SK-N-SH (cell line): ENCODE measurements around the gene BRD1. TPM values are rescaled to one million over a fixed set of nuclear protein-coding genes. Genes with fewer than 3 reads are reported as not detected.

Experiments used
- CTCF ChIA-PET: fragments of 300-600, 350-600 bp; formaldehyde crosslinking; extraction: SDS; loops from one replicate; lab custom pipeline; 2021; lab: Yijun Ruan, JAX
- POLR2A ChIA-PET: fragments of 350-600 bp; sonication (Branson Sonifier 250); formaldehyde crosslinking; extraction: SDS; loops from one replicate; lab custom pipeline; 2020; ENCODE audit warnings: antibody characterized with exemption, inconsistent platforms; lab: Yijun Ruan, JAX
- DNase-seq: peaks from one replicate; pipeline ENCODE4 v3.0.0; 2012
- H2AFZ ChIP-seq: fragments of 200-600 bp; sonication (generic); 2 replicates; pipeline ENCODE4 v1.8.1; 2016; ENCODE audit warnings: antibody characterized with exemption, mild to moderate bottlenecking, low read depth
- H3F3A ChIP-seq: fragments of 200-600 bp; sonication (generic); replicated peaks from 2 replicates; pipeline ENCODE3; 2016; ENCODE audit warnings: antibody characterized with exemption, mild to moderate bottlenecking; ENCODE audit not compliant: insufficient read depth
- H3K27ac ChIP-seq, 2 experiments: fragments of 200-500 bp in 1 of 2; fragments of 200-600 bp in 1 of 2; sonication (Bioruptor generic) in 1 of 2; sonication (generic), shearing (Covaris generic) in 1 of 2; 2 replicates each; pipeline versions ENCODE4 v1.5.1 to v1.6.1; 2014 to 2016; ENCODE audit warnings: low read depth in 2 of 2, inconsistent platforms in 1 of 2, low read length in 1 of 2, mild to moderate bottlenecking in 1 of 2, mixed read lengths in 1 of 2
- H3K27me3 ChIP-seq: fragments of 200-600 bp; sonication (generic), shearing (Covaris generic); 2 replicates; pipeline ENCODE4 v1.6.1; 2016; ENCODE audit warnings: mixed run types; ENCODE audit not compliant: insufficient read depth
- H3K36me3 ChIP-seq, 2 experiments: fragments of 200-500 bp in 1 of 2; fragments of 200-600 bp in 1 of 2; sonication (Bioruptor generic) in 1 of 2; sonication (generic) in 1 of 2; replicated peaks in 1 of 2; 2 replicates each; pipeline versions ENCODE3 to v1.5.1; 2014 to 2016; ENCODE audit warnings: low read length in 1 of 2, mild to moderate bottlenecking in 1 of 2; ENCODE audit not compliant: insufficient read depth in 2 of 2, control insufficient read depth in 1 of 2
- H3K4me1 ChIP-seq, 2 experiments: fragments of 200-500 bp in 1 of 2; fragments of 200-600 bp in 1 of 2; sonication (Bioruptor generic) in 1 of 2; sonication (generic), shearing (Covaris generic) in 1 of 2; 2 replicates each; pipeline versions ENCODE4 v1.5.1 to v1.6.1; 2014 to 2016; ENCODE audit warnings: low read depth in 1 of 2, low read length in 1 of 2, mixed run types in 1 of 2; ENCODE audit not compliant: insufficient read depth in 2 of 2, control insufficient read depth in 1 of 2
- H3K4me2 ChIP-seq: fragments of 200-600 bp; sonication (generic), shearing (Covaris generic); 2 replicates; pipeline ENCODE4 v1.6.1; 2017; ENCODE audit warnings: mixed run types
- H3K4me3 ChIP-seq, 2 experiments: fragments of 200-500 bp in 1 of 2; fragments of 200-600 bp in 1 of 2; sonication (Bioruptor generic) in 1 of 2; sonication (generic), shearing (Covaris generic) in 1 of 2; 2 replicates each; pipeline versions ENCODE4 v1.5.1 to v1.8.1; 2014 to 2016; ENCODE audit warnings: low read depth in 2 of 2, inconsistent platforms in 1 of 2, low read length in 1 of 2, mild to moderate bottlenecking in 1 of 2, mixed read lengths in 1 of 2, moderate library complexity in 1 of 2
- H3K79me2 ChIP-seq: fragments of 200-600 bp; sonication (generic); 2 replicates; pipeline ENCODE4 v1.8.1; 2017; ENCODE audit warnings: mild to moderate bottlenecking; ENCODE audit not compliant: insufficient read depth
- H3K9ac ChIP-seq: fragments of 200-600 bp; sonication (generic); 2 replicates; pipeline ENCODE4 v1.6.1; 2017; ENCODE audit warnings: mixed run types
- H3K9me2 ChIP-seq: fragments of 200-600 bp; sonication (generic); 2 replicates; pipeline ENCODE4 v1.6.1; 2017; ENCODE audit warnings: mixed run types
- H3K9me3 ChIP-seq: fragments of 200-600 bp; sonication (generic); 2 replicates; pipeline ENCODE4 v1.6.1; 2017; ENCODE audit warnings: mixed run types, mild to moderate bottlenecking, moderate library complexity
- H4K20me1 ChIP-seq: fragments of 200-600 bp; sonication (generic); 2 replicates; pipeline ENCODE4 v1.6.1; 2017; ENCODE audit warnings: mild to moderate bottlenecking, mixed run types; ENCODE audit not compliant: insufficient read depth
- FOXJ3 ChIP-seq: sonication (generic); formaldehyde crosslinking; IDR thresholded peaks from 2 replicates; pipeline ENCODE4 v1.5.1; 2020; ENCODE audit warnings: mild to moderate bottlenecking, missing genetic modification reagents
- FOXM1 ChIP-seq: IDR thresholded peaks from 2 replicates; pipeline ENCODE4 v1.4.0; 2012; ENCODE audit warnings: low read depth, mild to moderate bottlenecking
- NFIC ChIP-seq: IDR thresholded peaks from 2 replicates; pipeline ENCODE4 v1.4.0; 2012; ENCODE audit warnings: borderline replicate concordance
- NRF1 ChIP-seq: IDR thresholded peaks from 2 replicates; pipeline ENCODE4 v1.6.1; 2012; ENCODE audit warnings: low read depth, mild to moderate bottlenecking, low read length
- POLR2AphosphoS5 ChIP-seq: IDR thresholded peaks from 2 replicates; pipeline ENCODE4 v1.6.1; 2012; ENCODE audit warnings: low read depth, low read length
- RCOR1 ChIP-seq: fragments of 150-350 bp; IDR thresholded peaks from 2 replicates; pipeline ENCODE4 v1.6.1; 2017; ENCODE audit warnings: antibody characterized with exemption, low read length
- RFX5 ChIP-seq: IDR thresholded peaks from 2 replicates; pipeline ENCODE4 v1.6.1; 2012; ENCODE audit warnings: mild to moderate bottlenecking, improper control_type of control experiment, low read length
- RXRA ChIP-seq: IDR thresholded peaks from 2 replicates; pipeline ENCODE4 v1.4.0; 2012; ENCODE audit warnings: low read depth, mild to moderate bottlenecking, borderline replicate concordance
- YY1 ChIP-seq: IDR thresholded peaks from 2 replicates; pipeline ENCODE4 v1.4.0; 2012; ENCODE audit warnings: low read depth, mild to moderate bottlenecking
- WGBS: methylation state at CpG from one replicate; pipeline ENCODE4 v1.1.6; 2017; ENCODE audit warnings: low lambda C conversion rate; 5-methylcytosine and 5-hydroxymethylcytosine counted together
- polyA plus RNA-seq, 3 experiments: library from polyadenylated mRNA; depleted of rRNA; stranded (reverse); fragments of >200 nt; gene quantifications; 2 replicates each; pipeline ENCODE4 v1.2.3, GENCODE V29; 2012
- TF ChIP-seq, protein P1 (sequence below): IDR thresholded peaks from 2 replicates; pipeline ENCODE4 v1.4.0; 2012; ENCODE audit warnings: low read depth
- TF ChIP-seq, protein P2 (sequence below): fragments of 200-600 bp; sonication (generic); IDR thresholded peaks from 2 replicates; pipeline ENCODE4 v1.6.1; 2017; ENCODE audit warnings: antibody characterized with exemption, mild to moderate bottlenecking, moderate library complexity
- TF ChIP-seq, protein P3 (sequence below): fragments of 150-350 bp; IDR thresholded peaks from 2 replicates; pipeline ENCODE4 v1.6.1; 2017; ENCODE audit warnings: antibody characterized with exemption, low read length, low read depth, borderline replicate concordance
- TF ChIP-seq, protein P4 (sequence below): fragments of 150-350 bp; IDR thresholded peaks from 2 replicates; pipeline ENCODE4 v1.6.1; 2016; ENCODE audit warnings: mild to moderate bottlenecking, low read depth, low read length

BRD1 gene
- polyA plus RNA-seq, 1 of the 3 experiments (the other 2 are of a cell fraction): 10.3 TPM

DNA sequence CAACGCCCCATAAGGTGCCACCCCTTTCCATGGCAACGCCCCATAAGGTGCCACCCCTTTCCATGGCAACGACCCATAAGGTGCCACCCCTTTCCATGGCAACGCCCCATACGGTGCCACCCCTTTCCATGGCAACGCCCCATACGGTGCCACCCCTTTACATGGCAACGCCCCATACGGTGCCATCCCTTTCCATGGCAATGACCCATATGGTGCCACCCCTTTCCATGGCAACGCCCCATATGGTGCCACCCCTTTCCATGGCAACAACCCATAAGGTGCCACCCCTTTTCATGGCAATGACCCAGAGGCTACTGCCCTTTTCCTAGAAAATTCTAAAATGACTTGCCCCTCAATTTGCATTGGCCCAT is 72.1 kb downstream of the BRD1 start:
- H3F3A ChIP-seq: no peaks in the 10 kb centered on the region
- no peak overlapping the region for H3K27ac ChIP-seq
- no peak overlapping the region for H2AFZ ChIP-seq
- peaks cover 0 to 28% of the 10 kb centered on the region in 2 experiments; a peak in 1 of 4 replicates for H3K4me1 ChIP-seq
- H3K36me3 ChIP-seq: no peaks in the 10 kb centered on the region
- CTCF ChIA-PET: no interaction called here
- TF ChIP-seq POLR2AphosphoS5 (no peak), RXRA (no peak), NFIC (no peak), NRF1 (no peak), YY1 (no peak), FOXJ3 (CRISPR knock-in tag) (no peak), RCOR1 (no peak), RFX5 (no peak), FOXM1 (no peak)
- TF ChIP-seq, protein P1, sequence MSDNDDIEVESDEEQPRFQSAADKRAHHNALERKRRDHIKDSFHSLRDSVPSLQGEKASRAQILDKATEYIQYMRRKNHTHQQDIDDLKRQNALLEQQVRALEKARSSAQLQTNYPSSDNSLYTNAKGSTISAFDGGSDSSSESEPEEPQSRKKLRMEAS: no peak
- TF ChIP-seq, protein P2, sequence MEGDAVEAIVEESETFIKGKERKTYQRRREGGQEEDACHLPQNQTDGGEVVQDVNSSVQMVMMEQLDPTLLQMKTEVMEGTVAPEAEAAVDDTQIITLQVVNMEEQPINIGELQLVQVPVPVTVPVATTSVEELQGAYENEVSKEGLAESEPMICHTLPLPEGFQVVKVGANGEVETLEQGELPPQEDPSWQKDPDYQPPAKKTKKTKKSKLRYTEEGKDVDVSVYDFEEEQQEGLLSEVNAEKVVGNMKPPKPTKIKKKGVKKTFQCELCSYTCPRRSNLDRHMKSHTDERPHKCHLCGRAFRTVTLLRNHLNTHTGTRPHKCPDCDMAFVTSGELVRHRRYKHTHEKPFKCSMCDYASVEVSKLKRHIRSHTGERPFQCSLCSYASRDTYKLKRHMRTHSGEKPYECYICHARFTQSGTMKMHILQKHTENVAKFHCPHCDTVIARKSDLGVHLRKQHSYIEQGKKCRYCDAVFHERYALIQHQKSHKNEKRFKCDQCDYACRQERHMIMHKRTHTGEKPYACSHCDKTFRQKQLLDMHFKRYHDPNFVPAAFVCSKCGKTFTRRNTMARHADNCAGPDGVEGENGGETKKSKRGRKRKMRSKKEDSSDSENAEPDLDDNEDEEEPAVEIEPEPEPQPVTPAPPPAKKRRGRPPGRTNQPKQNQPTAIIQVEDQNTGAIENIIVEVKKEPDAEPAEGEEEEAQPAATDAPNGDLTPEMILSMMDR: no peak
- TF ChIP-seq, protein P3, sequence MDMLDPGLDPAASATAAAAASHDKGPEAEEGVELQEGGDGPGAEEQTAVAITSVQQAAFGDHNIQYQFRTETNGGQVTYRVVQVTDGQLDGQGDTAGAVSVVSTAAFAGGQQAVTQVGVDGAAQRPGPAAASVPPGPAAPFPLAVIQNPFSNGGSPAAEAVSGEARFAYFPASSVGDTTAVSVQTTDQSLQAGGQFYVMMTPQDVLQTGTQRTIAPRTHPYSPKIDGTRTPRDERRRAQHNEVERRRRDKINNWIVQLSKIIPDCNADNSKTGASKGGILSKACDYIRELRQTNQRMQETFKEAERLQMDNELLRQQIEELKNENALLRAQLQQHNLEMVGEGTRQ: no peak
- TF ChIP-seq, protein P4, sequence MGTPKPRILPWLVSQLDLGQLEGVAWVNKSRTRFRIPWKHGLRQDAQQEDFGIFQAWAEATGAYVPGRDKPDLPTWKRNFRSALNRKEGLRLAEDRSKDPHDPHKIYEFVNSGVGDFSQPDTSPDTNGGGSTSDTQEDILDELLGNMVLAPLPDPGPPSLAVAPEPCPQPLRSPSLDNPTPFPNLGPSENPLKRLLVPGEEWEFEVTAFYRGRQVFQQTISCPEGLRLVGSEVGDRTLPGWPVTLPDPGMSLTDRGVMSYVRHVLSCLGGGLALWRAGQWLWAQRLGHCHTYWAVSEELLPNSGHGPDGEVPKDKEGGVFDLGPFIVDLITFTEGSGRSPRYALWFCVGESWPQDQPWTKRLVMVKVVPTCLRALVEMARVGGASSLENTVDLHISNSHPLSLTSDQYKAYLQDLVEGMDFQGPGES: no peak
- no peaks in the 10 kb centered on the region for H3K9me2 ChIP-seq
- H3K9me3 ChIP-seq: no peaks in the 10 kb centered on the region
- DNase-seq: no peak
- no peaks in the 10 kb centered on the region for H4K20me1 ChIP-seq
- no peak overlapping the region for H3K4me3 ChIP-seq
- H3K79me2 ChIP-seq: no peaks in the 10 kb centered on the region
- H3K9ac ChIP-seq: no peak overlapping the region
- POLR2A ChIA-PET: no interaction called here
- H3K4me2 ChIP-seq: no peak overlapping the region
- whole genome bisulfite sequencing: 68% methylated on average over 10 of the region's 10 CpGs
- H3K27me3 ChIP-seq: no peaks in the 10 kb centered on the region
